ENCODE data around the gene NOS1.
A peak's percentile ranks its signal among the peaks of the same experiment; 100 is the strongest.
"Not testable (repeated sequence)": the region's sequence is repeated elsewhere in the genome, so short reads cannot be mapped to it uniquely, and the experiment has no call there.

NOS1 gene

DNA sequence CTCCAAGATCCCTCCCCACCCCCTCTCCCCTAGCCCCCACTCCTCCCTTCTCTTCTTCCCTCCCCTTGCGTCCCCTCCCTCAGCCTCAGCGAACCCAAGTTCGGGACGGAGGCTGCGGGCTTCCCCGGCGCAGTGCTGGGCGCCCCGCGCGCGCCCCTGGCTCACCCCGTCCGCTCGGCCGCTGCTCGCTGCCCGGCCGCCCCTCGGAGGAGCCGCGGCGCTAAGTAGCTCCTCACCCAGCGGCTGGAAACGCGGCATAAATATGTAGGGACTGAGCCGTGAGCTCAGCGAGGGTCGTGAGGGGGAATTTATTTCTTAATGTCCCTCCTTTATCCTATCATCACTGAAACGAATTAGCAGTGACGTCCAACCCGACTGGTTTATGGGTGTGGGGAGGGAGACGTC, at the start of gene NOS1:
Gene NOS1 (minus strand): TSS at position 280 of the 405 bp plus-strand sequence. CDS start 30,557 bp downstream, outside the sequence.
- no peak for DNase-seq

DNA sequence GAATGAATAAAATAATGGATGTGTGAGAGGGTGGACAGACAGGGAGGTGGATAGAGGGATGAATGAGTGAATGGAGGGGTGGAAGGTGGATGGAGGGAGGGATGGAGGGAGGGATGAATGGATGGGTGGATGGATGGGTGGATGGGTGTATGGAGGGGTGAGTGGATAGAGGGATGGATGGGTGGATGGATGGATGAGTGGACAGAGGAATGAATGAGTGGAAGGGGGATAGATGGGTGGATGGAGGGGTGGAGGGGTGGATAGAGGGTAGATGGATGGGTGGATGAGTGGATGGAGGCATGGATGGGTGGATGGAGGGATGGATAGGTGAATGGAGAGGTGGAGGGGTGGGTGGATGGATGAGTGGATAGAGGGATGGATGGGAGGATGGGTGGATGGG, 47.9 kb upstream of the NOS1 start:
- DNase-seq, result no peak

GRCh38 chr12:117408161-117408791, 46.9 kb upstream of the NOS1 start:
- DNase-seq, result no peak

GRCh38 chr12:117404940-117405339, 43.5 kb upstream of the NOS1 start:
- DNase-seq, result no peak

- DNase-seq, result no peak
Measured at GRCh38 chr12:117404203-117404853, 42.9 kb upstream of the NOS1 start.

GRCh38 chr12:117403586-117404139, 42.2 kb upstream of the NOS1 start:
- DNase-seq, result no peak

GRCh38 chr12:117402363-117402762, 40.9 kb upstream of the NOS1 start:
- DNase-seq, result no peak

DNA sequence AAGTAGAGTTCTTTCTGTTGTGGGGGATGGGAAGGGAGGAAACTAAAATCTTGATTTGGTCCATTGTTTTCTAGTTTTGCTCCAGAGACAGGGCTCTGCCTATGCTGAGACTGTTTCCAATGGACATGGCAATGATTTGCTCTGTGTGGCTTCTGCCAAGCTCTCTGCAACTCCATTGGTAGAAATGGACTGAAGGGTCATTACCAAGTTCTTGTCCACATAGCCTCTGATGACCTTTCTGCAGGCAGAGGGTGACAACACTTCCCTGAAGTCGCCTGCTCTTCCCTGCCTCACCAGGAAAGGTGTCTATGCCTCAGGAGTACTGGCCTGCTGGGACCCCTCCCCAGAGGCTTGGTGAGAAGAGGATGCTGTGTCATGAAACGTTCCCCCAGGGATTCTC, 39.5 kb upstream of the NOS1 start:
- no peak for DNase-seq

DNA sequence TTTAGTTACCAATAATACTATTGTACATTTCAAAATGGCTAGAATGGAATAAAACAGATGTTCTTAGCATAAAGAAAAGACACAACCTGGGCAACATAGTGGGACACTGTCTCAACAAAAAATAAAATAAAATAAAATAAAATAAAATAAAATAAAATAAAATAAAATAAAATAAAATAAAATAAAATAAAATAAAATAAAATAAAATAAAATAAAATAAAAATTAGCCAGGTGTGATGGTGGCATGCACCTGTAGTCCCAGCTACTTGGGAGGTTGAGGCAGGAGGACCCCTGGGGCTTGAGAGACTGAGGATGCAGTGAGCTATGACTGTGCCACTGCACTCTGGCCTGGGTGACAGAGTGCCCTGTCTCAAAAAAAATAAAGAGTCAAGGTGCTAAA, 37.1 kb upstream of the NOS1 start:
- not testable (repeated sequence) for DNase-seq

DNA sequence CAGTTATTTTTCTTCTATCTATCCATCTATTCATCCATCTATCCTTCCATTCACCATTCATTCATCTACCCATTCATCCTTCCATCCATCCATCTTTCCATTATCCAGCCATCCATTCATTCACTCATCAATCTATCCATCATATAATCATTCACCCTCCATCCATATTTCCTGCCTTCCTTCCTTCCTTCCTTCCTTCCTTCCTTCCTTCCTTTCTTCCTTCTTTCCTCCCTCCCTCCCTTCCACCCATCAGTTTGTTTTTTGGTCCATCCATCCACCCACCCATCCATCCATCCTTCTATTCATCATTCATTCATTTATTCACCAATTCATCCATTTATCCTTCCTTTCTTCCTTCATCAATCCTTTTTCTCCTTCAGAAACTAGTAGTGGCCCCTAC, 34.3 kb upstream of the NOS1 start:
- no peak for DNase-seq

DNA sequence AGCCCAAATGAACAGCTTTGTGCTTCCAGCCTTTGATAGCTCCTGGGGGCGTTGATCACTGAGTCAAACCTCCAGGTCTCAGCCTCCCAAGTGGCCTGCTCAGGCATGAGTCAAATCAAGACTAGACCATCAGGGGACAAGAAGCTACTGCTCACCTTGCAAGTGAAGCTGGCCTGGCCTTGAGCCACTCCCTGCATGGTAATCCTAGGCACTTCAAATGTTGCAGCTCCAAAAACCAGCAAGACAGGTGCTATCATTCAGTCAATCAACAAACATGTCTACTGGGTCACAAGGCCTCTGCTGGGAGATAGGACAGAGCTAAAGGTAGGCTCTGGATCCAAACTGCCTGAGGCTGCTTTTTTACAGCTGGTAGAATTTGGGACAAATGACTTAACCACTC, 33.1 kb upstream of the NOS1 start:
- DNase-seq, result no peak

DNA sequence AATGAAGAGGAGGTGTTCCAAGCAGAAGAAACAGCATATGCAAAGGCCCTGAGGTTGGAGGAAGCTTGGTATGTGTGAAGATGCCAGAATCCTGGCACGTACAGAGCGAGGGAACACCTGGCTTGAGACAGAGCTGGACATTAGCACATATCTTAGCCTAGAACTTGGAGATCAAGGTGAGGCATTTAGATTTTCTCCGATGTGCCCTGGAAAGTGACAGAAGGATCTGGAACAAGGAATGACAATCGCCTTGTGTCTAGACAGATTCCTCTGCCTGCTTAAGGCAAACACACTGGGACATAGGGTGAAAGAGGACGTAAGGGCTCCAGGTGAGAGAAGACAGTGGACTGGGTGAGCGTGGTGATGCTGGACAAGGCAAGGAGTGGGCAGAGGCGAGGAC, 32.2 kb upstream of the NOS1 start:
- no peak for DNase-seq

DNA sequence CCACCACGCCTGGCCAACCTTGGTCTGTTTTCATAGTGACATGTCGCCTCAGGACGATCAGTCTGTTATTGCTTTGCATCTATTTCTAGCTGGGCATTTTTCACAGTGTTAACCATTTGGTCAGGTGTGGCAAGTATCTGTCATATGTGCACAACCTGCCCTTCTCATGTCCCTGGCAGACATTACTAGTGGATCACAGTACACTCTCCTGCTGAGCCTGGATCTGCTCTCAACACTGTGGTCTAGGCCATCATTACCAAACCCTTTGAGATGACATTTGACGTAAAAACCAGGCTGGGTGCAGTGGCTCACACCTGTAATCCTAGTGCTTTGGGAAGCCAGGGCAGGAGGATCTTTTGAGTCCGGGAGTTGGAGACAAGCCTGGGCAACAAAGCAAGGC, 29.4 kb upstream of the NOS1 start:
- no peak for DNase-seq

DNA sequence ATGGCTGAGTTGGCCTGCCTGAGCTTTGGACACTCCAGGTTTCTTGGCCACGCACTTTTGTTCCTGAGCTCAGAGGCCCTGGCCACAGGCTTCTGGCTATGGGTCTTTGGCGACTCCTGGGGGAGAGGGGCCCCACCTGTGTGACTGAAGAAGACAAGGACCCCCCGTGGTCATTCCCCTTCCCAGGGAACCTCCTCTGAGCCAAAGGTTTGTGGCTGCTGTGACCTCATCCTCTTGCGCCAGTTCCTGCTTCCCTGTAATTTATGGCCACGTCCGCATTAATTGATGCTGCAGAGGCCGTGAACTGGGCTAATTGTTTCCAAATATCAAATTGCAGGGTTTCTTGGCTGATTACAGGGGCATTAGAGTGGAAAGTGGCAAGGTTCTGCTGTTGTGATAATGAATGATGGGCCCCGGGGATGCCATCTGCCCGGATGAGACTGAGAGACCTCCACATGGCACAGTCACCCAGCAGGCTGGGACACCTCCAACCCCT, 27.6 kb upstream of the NOS1 start:
- DNase-seq, result no peak

GRCh38 chr12:117387832-117388231, 26.4 kb upstream of the NOS1 start:
- DNase-seq, result no peak

GRCh38 chr12:117384735-117385134, 23.3 kb upstream of the NOS1 start:
- DNase-seq, result no peak

- no peak for DNase-seq
Measured at GRCh38 chr12:117380083-117380482, 18.7 kb upstream of the NOS1 start.

DNA sequence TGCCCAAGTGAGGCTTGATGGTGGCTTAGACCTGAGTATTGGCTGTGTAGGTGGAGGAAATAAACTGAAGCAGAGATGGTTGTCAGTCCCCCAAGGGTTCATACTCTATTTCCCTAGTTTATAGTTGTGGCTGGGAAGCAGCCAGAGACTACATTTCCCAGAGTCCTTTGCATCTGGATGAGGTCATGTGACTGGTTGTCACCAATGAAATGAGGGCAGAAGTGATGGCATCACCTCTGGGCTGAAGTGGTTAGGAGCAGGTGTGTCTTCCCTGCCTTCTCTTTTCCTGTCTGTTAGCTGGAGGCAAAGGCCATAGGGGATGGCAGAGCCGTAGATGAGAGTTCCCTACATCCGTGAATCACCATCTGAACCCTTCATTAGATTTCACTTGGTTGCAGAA, 16.3 kb upstream of the NOS1 start:
- DNase-seq, result no peak

- no peak for DNase-seq
Measured at GRCh38 chr12:117370588-117370987, 9.2 kb upstream of the NOS1 start.

DNA sequence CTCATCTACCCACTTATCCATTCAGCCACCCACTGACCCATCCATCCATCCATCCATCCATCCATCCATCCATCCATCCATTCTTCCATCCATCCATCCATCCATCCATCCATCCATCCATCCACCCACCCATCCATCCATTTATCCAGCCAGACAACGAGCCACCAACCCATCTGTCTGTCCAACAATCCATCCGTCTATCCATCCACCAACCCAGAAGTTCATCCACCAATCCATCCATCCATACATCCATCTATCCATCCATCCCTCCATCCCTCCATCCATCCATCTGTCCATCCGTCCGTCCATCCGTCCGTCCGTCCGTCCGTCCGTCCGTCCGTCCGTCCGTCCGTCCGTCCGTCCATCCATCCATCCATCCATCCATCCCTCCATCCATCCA, 8.6 kb upstream of the NOS1 start:
- not testable (repeated sequence) for DNase-seq

- DNase-seq, result peak; percentile 78
Measured at GRCh38 chr12:117367006-117367638, 5.7 kb upstream of the NOS1 start.

GRCh38 chr12:117365049-117365616, 3.7 kb upstream of the NOS1 start:
- DNase-seq, result no peak

DNA sequence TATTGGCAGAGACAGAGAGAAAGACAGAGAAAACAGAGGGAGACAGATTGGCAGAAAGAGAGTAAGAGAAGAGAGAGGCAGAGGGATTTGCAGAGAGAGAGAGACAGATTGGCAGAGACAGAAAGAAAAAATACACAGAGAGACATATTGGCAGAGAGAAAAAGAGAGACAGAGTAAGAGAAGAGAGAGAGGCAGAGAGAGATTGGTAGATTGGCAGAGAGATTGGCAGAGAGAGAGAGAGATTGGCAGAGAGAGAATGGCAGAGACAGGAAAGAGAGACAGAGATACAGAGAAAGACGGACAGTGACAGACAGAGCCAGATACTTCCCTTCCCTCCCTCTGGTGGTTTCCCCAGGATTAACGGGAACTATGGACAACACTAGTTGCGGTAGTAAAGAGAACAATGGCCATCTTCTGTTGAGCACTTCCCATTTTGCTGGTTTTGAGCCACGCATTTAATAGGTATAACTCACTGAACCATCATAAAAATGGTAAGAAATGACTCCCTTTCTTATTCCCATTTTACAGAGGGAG, 2.6 kb upstream of the NOS1 start:
- no peak for DNase-seq
